ENCODE results near the gene CCDC71.
A peak's percentile ranks its signal among the peaks of the same experiment; 100 is the strongest.

CCDC71 gene

GRCh38 chr3:49124991-49125670, 41.0 kb downstream of the CCDC71 start:
- Histone ChIP-seq H3K4me1 (ENCODE audit: control insufficient read depth, insufficient read depth, low read length) (peaks cover 4% of the 10 kb centered on the region; the same call in 1 of the 2 replicates), H3K9me3 (ENCODE audit: control insufficient read depth, insufficient read depth, low read depth, low read length) (no peaks in the 10 kb centered on the region), H3K4me3 (ENCODE audit: low read depth, low read length) (no peak overlapping the region), H3K27ac (ENCODE audit: low read depth, low read length) (no peak overlapping the region), H3K9ac (ENCODE audit: low read length) (no peak overlapping the region), H3K27me3 (ENCODE audit: control insufficient read depth, insufficient read depth, low read length) (no peaks in the 10 kb centered on the region), H3K36me3 (ENCODE audit: control insufficient read depth, insufficient read depth, low read length) (peaks cover 61% of the 10 kb centered on the region)

GRCh38 chr3:49124203-49124602, 41.9 kb downstream of the CCDC71 start:
- H3K27ac ChIP-seq (ENCODE audit: low read depth, low read length) = no peak overlapping the region
- H3K36me3 ChIP-seq (ENCODE audit: control insufficient read depth, insufficient read depth, low read length) = peaks cover 56% of the 10 kb centered on the region
- H3K4me3 ChIP-seq (ENCODE audit: low read depth, low read length) = no peak overlapping the region
- H3K4me1 ChIP-seq (ENCODE audit: control insufficient read depth, insufficient read depth, low read length) = peaks cover 10% of the 10 kb centered on the region
- H3K9ac ChIP-seq (ENCODE audit: low read length) = no peak overlapping the region
- no peaks in the 10 kb centered on the region for H3K27me3 ChIP-seq (ENCODE audit: control insufficient read depth, insufficient read depth, low read length)
- H3K9me3 ChIP-seq (ENCODE audit: control insufficient read depth, insufficient read depth, low read depth, low read length) = no peaks in the 10 kb centered on the region

DNA sequence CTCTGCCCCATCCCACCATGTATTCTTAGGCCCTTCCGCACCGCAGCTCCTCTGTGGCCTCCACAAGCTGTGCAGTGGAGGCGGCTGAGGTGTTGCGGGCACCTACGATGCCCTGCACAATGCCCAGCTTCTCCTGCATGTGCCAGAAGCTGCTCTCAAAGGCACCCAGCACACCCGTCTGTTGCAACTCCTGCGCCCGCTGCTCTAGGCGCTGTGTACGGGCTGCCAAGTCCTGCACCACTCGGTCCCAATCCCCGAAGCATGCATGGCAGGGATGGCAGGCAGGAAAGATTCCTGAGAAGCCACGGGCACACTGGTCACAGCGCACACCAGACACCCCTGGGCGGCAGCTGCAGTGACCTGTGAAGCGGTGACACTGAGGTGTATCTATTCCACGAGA, 42.4 kb downstream of the CCDC71 start:
- peaks cover 10% of the 10 kb centered on the region for H3K4me1 ChIP-seq (ENCODE audit: control insufficient read depth, insufficient read depth, low read length)
- H3K27me3 ChIP-seq (ENCODE audit: control insufficient read depth, insufficient read depth, low read length) = no peaks in the 10 kb centered on the region
- H3K27ac ChIP-seq (ENCODE audit: low read depth, low read length) = no peak overlapping the region
- H3K36me3 ChIP-seq (ENCODE audit: control insufficient read depth, insufficient read depth, low read length) = peaks cover 61% of the 10 kb centered on the region
- H3K9me3 ChIP-seq (ENCODE audit: control insufficient read depth, insufficient read depth, low read depth, low read length) = no peaks in the 10 kb centered on the region
- no peak overlapping the region for H3K4me3 ChIP-seq (ENCODE audit: low read depth, low read length)
- no peak overlapping the region for H3K9ac ChIP-seq (ENCODE audit: low read length)

DNA sequence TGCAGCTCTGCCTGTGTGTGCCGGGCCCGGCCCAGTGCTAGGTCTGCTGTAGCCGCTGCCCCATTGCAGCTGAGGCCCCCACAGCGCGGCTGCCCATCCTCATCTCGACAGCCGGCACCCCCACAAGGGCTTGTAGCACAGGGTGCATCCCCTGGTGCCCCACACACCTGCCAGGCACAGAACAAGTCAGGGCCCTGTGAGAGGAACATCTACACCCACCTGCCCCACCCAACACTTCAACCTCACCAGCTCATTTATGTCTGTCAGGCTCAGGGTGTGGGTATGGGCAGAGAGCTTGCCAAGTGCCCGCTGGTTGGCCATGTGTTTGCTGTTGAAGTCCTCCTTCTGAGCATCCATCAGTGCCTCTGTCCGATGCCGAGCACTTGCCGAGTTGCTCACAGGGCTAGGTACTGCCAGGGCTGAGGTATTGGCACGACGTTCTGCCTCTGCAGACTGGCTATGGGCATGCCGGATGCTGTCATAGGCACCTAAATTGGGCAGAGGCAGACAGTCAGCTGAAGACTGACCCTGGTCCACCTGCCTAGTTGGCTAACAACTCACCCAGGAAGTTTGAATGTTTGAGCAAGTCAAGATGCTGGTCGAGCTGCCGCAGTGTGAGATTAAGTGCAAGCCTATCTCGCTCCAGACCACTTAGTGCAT, 43.1 kb downstream of the CCDC71 start:
- peaks cover 62% of the 10 kb centered on the region for H3K36me3 ChIP-seq (ENCODE audit: control insufficient read depth, insufficient read depth, low read length)
- no peak overlapping the region for H3K27ac ChIP-seq (ENCODE audit: low read depth, low read length)

GRCh38 chr3:49122451-49122850, 43.7 kb downstream of the CCDC71 start:
- no peak overlapping the region for H3K4me3 ChIP-seq (ENCODE audit: low read depth, low read length)
- no peak overlapping the region for H3K9ac ChIP-seq (ENCODE audit: low read length)
- peaks cover 10% of the 10 kb centered on the region for H3K4me1 ChIP-seq (ENCODE audit: control insufficient read depth, insufficient read depth, low read length)
- H3K9me3 ChIP-seq (ENCODE audit: control insufficient read depth, insufficient read depth, low read depth, low read length) = no peaks in the 10 kb centered on the region
- H3K27ac ChIP-seq (ENCODE audit: low read depth, low read length) = no peak overlapping the region
- no peaks in the 10 kb centered on the region for H3K27me3 ChIP-seq (ENCODE audit: control insufficient read depth, insufficient read depth, low read length)
- peaks cover 67% of the 10 kb centered on the region for H3K36me3 ChIP-seq (ENCODE audit: control insufficient read depth, insufficient read depth, low read length)

More for the DNA sequence above, 43.1 kb downstream of the CCDC71 start:
- no peak overlapping the region for H3K9ac ChIP-seq (ENCODE audit: low read length)
- H3K9me3 ChIP-seq (ENCODE audit: control insufficient read depth, insufficient read depth, low read depth, low read length) = no peaks in the 10 kb centered on the region
- H3K4me1 ChIP-seq (ENCODE audit: control insufficient read depth, insufficient read depth, low read length) = peaks cover 10% of the 10 kb centered on the region
- no peaks in the 10 kb centered on the region for H3K27me3 ChIP-seq (ENCODE audit: control insufficient read depth, insufficient read depth, low read length)
- no peak overlapping the region for H3K4me3 ChIP-seq (ENCODE audit: low read depth, low read length)

- no peak overlapping the region for H3K27ac ChIP-seq (ENCODE audit: low read depth, low read length)
- H3K27me3 ChIP-seq (ENCODE audit: control insufficient read depth, insufficient read depth, low read length) = no peaks in the 10 kb centered on the region
- peaks cover 72% of the 10 kb centered on the region for H3K36me3 ChIP-seq (ENCODE audit: control insufficient read depth, insufficient read depth, low read length)
- no peak overlapping the region for H3K9ac ChIP-seq (ENCODE audit: low read length)
- no peaks in the 10 kb centered on the region for H3K9me3 ChIP-seq (ENCODE audit: control insufficient read depth, insufficient read depth, low read depth, low read length)
- no peak overlapping the region for H3K4me3 ChIP-seq (ENCODE audit: low read depth, low read length)
- H3K4me1 ChIP-seq (ENCODE audit: control insufficient read depth, insufficient read depth, low read length) = peaks cover 10% of the 10 kb centered on the region
These were observed 44.1 kb downstream of the CCDC71 start for GRCh38 chr3:49122022-49122421.

DNA sequence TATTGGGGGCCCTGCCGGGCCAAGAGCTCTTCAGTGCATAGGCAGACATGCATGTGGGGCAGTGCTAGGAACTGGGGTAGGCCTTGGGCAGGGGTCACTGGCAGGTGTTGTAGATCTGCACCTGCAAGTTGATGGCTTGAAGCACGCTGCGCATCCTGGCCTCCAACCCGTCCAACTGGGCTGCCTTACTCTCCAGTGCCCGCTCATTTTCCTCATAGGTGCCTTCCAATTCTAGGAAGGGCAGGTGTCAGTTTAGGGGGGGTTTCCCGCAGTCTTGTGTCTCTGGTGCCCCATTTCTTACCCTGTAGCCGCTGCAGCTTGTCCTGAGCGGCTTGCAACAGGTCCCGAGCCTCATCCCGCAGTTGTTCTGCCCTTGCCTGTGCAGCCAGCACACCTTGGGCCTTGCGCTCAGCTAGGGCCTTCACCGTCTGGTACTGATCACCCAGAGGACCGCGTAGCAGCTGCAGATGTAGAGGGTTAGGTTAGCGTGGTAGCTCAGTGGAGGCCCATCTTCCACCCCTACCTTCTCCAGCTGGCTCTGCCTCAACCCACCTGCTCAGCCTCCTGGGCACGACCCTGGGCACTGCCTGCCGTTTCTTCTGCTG, 44.9 kb downstream of the CCDC71 start:
- Histone ChIP-seq H3K27ac (ENCODE audit: low read depth, low read length) (peak overlapping the region; percentile 64), H3K36me3 (ENCODE audit: control insufficient read depth, insufficient read depth, low read length) (peaks cover 76% of the 10 kb centered on the region), H3K4me1 (ENCODE audit: control insufficient read depth, insufficient read depth, low read length) (peaks cover 10% of the 10 kb centered on the region), H3K27me3 (ENCODE audit: control insufficient read depth, insufficient read depth, low read length) (no peaks in the 10 kb centered on the region), H3K9me3 (ENCODE audit: control insufficient read depth, insufficient read depth, low read depth, low read length) (no peaks in the 10 kb centered on the region), H3K9ac (ENCODE audit: low read length) (peak overlapping the region; percentile 48), H3K4me3 (ENCODE audit: low read depth, low read length) (peak overlapping the region; percentile 98)

DNA sequence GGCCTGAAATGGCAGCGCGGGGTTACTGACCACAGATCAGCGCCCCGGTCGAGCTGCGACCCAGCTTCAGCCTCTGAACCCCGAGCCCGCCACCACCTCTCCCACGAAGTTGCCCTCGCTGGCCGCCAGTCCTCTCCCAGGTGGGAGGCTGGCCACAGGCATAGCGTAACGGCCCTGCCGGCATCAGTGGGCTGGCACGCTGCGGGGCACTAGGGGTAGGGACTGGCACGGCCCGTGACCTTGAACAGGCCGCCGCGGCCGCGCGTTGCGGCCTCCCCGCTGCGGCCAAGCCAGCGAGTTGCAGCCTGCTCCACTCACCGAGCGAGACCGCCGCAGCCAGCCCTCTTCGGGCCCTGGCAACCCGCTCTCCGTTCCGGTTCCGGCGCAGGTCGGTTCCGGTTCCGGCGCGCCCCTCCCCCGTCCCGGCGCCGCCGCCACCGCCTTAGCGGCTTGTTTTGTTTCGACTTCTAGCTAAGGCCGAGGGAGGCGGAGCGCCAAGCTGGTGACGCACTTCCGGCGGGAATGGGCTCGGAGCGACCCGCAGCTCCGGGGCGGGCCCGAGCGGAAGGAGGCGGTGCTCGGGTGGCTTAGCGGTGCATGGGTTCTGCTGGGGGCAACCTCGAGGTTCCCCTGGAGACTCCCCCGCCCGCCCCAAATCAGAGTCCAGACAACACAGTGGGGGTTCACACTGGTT, 45.5 kb downstream of the CCDC71 start, which contains the start of gene USP19:
TSS of gene USP19 (minus strand) at position 386 of the 694 bp plus-strand sequence. CDS start 1,678 bp downstream, outside the sequence.
- Histone ChIP-seq H3K9me3 (ENCODE audit: control insufficient read depth, insufficient read depth, low read depth, low read length) (no peaks in the 10 kb centered on the region), H3K36me3 (ENCODE audit: control insufficient read depth, insufficient read depth, low read length) (peaks cover 77% of the 10 kb centered on the region), H3K4me3 (ENCODE audit: low read depth, low read length) (peak within 1 kb of the TSS; percentile 98), H3K27ac (ENCODE audit: low read depth, low read length) (peak within 1 kb of the TSS; percentile 64), H3K9ac (ENCODE audit: low read length) (peak within 1 kb of the TSS; percentile 98), H3K4me1 (ENCODE audit: control insufficient read depth, insufficient read depth, low read length) (peaks cover 10% of the 10 kb centered on the region), H3K27me3 (ENCODE audit: control insufficient read depth, insufficient read depth, low read length) (no peaks in the 10 kb centered on the region)

DNA sequence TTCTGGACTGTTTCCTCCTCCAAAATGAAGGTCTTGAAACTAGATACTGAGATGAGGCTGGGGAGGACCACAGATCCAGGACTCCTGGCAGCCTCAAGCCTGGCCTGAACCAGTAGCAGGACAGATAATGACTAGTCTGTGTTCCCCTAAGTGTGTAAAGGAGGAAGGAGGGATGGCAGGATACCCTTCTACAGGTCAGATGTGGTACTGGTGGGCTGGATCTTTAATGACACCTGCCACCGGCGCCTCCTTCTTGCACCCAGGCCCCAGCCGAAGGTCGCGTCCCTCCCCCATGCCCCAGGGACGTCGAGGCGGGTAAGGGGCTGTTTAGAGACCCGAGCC, 46.1 kb downstream of the CCDC71 start:
- Histone ChIP-seq H3K27ac (ENCODE audit: low read depth, low read length) (no peak overlapping the region; the same call in 1 of the 2 replicates), H3K9me3 (ENCODE audit: control insufficient read depth, insufficient read depth, low read depth, low read length) (no peaks in the 10 kb centered on the region), H3K36me3 (ENCODE audit: control insufficient read depth, insufficient read depth, low read length) (peaks cover 79% of the 10 kb centered on the region), H3K9ac (ENCODE audit: low read length) (peak overlapping the region; percentile 98), H3K27me3 (ENCODE audit: control insufficient read depth, insufficient read depth, low read length) (no peaks in the 10 kb centered on the region), H3K4me1 (ENCODE audit: control insufficient read depth, insufficient read depth, low read length) (peaks cover 10% of the 10 kb centered on the region), H3K4me3 (ENCODE audit: low read depth, low read length) (peak overlapping the region; percentile 98)

DNA sequence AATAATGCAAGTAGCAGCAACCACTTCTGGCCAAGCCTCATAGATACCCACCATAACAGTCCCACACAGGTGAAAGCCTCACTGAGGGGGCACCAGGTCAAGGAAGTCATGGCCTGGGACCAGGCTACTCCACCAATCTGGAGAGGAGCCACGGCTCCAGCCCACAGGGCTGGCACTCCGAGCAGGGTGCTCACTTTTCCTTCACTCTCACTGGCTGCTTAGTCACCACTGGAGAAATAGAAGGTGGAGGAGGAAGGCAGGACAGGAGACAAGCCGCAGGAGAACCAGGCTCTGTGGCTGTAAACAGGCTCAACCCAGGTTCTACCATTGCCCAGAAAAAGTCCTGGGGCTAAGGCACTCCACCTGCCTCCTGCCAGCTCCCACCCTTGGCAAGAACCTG, 46.7 kb downstream of the CCDC71 start:
- peaks cover 79% of the 10 kb centered on the region for H3K36me3 ChIP-seq (ENCODE audit: control insufficient read depth, insufficient read depth, low read length)
- H3K27me3 ChIP-seq (ENCODE audit: control insufficient read depth, insufficient read depth, low read length) = no peaks in the 10 kb centered on the region
- no peaks in the 10 kb centered on the region for H3K9me3 ChIP-seq (ENCODE audit: control insufficient read depth, insufficient read depth, low read depth, low read length)
- no peak overlapping the region for H3K9ac ChIP-seq (ENCODE audit: low read length)
- no peak overlapping the region for H3K27ac ChIP-seq (ENCODE audit: low read depth, low read length)
- peak overlapping the region; percentile 98 for H3K4me3 ChIP-seq (ENCODE audit: low read depth, low read length)
- H3K4me1 ChIP-seq (ENCODE audit: control insufficient read depth, insufficient read depth, low read length) = peaks cover 10% of the 10 kb centered on the region

- no peaks in the 10 kb centered on the region for H3K9me3 ChIP-seq (ENCODE audit: control insufficient read depth, insufficient read depth, low read depth, low read length)
- H3K9ac ChIP-seq (ENCODE audit: low read length) = no peak overlapping the region
- H3K4me3 ChIP-seq (ENCODE audit: low read depth, low read length) = no peak overlapping the region
- H3K36me3 ChIP-seq (ENCODE audit: control insufficient read depth, insufficient read depth, low read length) = peaks cover 79% of the 10 kb centered on the region
- peaks cover 10% of the 10 kb centered on the region for H3K4me1 ChIP-seq (ENCODE audit: control insufficient read depth, insufficient read depth, low read length)
- H3K27ac ChIP-seq (ENCODE audit: low read depth, low read length) = no peak overlapping the region
- no peaks in the 10 kb centered on the region for H3K27me3 ChIP-seq (ENCODE audit: control insufficient read depth, insufficient read depth, low read length)
These were observed 47.1 kb downstream of the CCDC71 start for GRCh38 chr3:49119036-49119435.
